H1 (cell line): ENCODE results near the gene DELE1. TPM values are rescaled to one million over a fixed set of nuclear protein-coding genes. Genes with fewer than 3 reads are reported as not detected.

ENCODE experiments used
- EGR1 ChIP-seq: IDR thresholded peaks from 2 replicates; pipeline ENCODE4 v1.6.1; 2011; ENCODE audit warnings: low read depth, low read length, borderline replicate concordance
- HDAC6 ChIP-seq: IDR thresholded peaks from one replicate; pipeline ENCODE4 v1.7.1; 2012; ENCODE audit warnings: low read depth, mild to moderate bottlenecking, inconsistent platforms, low read length, moderate library complexity
- KDM1A ChIP-seq: fragments of 200-600, 300-600 bp; sonication (generic); IDR thresholded peaks from 2 replicates; pipeline ENCODE4 v1.7.1; 2016; ENCODE audit warnings: mild to moderate bottlenecking, low read length, borderline replicate concordance
- POU5F1 ChIP-seq: IDR thresholded peaks from 2 replicates; pipeline ENCODE4 v1.6.1; 2011; ENCODE audit warnings: low read depth, mild to moderate bottlenecking, low read length, moderate library complexity
- polyA plus RNA-seq, 7 experiments: library from polyadenylated mRNA; depleted of rRNA in 3 of 7; stranded (reverse) in 5 of 7; unstranded in 2 of 7; fragments of >200 nt in 5 of 7; fragments of 200-250 nt in 2 of 7; gene quantifications; 1 replicate in 5 of 7; 2 replicates in 1 of 7; 4 replicates in 1 of 7; pipeline versions ENCODE4 v1.2.1 to v1.2.3, GENCODE V29; 2011 to 2013; ENCODE audit warnings: missing spikeins in 2 of 7, mixed read lengths in 2 of 7
- total RNA-seq: library from RNA; stranded (reverse); fragmentation: NEBNext Ultra II Directional; extraction: Animal tissue kit (Norgen Biotek cat#: 25700); gene quantifications from 2 replicates; pipeline ENCODE4 v1.2.1, GENCODE V29; 2021
- TF ChIP-seq, protein P1 (sequence below): fragments of 300-600 bp; sonication (generic); IDR thresholded peaks from 2 replicates; pipeline ENCODE4 v1.7.1; 2012; ENCODE audit warnings: low read length, moderate library complexity, mild to moderate bottlenecking, inconsistent platforms; ENCODE audit not compliant: insufficient replicate concordance
- TF ChIP-seq, protein P2 (sequence below): IDR thresholded peaks from 2 replicates; pipeline ENCODE4 v1.6.1; 2011; ENCODE audit warnings: low read depth, mild to moderate bottlenecking, low read length; ENCODE audit not compliant: insufficient read depth

The DELE1 gene
- total and polyA plus RNA-seq, 2 of the 8 experiments (the other 6 are each of a cell fraction or from before 2014, with no cell fraction given) = 61.4 to 114 TPM

DNA sequence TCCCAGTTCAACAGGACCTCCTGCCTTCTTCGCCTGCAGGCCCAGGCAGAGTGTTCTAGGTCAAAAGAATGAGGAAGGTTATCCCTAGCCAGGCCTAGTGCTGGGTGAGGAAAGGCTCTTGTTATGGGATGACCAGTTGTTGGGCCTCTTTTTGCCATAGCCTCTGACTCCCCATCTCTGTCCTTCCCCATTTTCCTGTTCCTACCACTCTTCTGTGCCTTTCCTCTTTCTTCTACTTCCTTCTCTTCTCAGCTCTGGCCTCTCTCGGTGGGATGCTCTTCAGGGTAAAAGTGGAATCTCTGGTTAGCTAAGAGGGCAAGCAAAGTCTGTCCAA, 44.3 kb upstream of the DELE1 start (continued):
- TF ChIP-seq, protein P1, sequence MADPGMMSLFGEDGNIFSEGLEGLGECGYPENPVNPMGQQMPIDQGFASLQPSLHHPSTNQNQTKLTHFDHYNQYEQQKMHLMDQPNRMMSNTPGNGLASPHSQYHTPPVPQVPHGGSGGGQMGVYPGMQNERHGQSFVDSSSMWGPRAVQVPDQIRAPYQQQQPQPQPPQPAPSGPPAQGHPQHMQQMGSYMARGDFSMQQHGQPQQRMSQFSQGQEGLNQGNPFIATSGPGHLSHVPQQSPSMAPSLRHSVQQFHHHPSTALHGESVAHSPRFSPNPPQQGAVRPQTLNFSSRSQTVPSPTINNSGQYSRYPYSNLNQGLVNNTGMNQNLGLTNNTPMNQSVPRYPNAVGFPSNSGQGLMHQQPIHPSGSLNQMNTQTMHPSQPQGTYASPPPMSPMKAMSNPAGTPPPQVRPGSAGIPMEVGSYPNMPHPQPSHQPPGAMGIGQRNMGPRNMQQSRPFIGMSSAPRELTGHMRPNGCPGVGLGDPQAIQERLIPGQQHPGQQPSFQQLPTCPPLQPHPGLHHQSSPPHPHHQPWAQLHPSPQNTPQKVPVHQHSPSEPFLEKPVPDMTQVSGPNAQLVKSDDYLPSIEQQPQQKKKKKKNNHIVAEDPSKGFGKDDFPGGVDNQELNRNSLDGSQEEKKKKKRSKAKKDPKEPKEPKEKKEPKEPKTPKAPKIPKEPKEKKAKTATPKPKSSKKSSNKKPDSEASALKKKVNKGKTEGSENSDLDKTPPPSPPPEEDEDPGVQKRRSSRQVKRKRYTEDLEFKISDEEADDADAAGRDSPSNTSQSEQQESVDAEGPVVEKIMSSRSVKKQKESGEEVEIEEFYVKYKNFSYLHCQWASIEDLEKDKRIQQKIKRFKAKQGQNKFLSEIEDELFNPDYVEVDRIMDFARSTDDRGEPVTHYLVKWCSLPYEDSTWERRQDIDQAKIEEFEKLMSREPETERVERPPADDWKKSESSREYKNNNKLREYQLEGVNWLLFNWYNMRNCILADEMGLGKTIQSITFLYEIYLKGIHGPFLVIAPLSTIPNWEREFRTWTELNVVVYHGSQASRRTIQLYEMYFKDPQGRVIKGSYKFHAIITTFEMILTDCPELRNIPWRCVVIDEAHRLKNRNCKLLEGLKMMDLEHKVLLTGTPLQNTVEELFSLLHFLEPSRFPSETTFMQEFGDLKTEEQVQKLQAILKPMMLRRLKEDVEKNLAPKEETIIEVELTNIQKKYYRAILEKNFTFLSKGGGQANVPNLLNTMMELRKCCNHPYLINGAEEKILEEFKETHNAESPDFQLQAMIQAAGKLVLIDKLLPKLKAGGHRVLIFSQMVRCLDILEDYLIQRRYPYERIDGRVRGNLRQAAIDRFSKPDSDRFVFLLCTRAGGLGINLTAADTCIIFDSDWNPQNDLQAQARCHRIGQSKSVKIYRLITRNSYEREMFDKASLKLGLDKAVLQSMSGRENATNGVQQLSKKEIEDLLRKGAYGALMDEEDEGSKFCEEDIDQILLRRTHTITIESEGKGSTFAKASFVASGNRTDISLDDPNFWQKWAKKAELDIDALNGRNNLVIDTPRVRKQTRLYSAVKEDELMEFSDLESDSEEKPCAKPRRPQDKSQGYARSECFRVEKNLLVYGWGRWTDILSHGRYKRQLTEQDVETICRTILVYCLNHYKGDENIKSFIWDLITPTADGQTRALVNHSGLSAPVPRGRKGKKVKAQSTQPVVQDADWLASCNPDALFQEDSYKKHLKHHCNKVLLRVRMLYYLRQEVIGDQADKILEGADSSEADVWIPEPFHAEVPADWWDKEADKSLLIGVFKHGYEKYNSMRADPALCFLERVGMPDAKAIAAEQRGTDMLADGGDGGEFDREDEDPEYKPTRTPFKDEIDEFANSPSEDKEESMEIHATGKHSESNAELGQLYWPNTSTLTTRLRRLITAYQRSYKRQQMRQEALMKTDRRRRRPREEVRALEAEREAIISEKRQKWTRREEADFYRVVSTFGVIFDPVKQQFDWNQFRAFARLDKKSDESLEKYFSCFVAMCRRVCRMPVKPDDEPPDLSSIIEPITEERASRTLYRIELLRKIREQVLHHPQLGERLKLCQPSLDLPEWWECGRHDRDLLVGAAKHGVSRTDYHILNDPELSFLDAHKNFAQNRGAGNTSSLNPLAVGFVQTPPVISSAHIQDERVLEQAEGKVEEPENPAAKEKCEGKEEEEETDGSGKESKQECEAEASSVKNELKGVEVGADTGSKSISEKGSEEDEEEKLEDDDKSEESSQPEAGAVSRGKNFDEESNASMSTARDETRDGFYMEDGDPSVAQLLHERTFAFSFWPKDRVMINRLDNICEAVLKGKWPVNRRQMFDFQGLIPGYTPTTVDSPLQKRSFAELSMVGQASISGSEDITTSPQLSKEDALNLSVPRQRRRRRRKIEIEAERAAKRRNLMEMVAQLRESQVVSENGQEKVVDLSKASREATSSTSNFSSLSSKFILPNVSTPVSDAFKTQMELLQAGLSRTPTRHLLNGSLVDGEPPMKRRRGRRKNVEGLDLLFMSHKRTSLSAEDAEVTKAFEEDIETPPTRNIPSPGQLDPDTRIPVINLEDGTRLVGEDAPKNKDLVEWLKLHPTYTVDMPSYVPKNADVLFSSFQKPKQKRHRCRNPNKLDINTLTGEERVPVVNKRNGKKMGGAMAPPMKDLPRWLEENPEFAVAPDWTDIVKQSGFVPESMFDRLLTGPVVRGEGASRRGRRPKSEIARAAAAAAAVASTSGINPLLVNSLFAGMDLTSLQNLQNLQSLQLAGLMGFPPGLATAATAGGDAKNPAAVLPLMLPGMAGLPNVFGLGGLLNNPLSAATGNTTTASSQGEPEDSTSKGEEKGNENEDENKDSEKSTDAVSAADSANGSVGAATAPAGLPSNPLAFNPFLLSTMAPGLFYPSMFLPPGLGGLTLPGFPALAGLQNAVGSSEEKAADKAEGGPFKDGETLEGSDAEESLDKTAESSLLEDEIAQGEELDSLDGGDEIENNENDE = no peak
- TF ChIP-seq KDM1A = no peak
- TF ChIP-seq HDAC6 = no peak
- TF ChIP-seq, protein P2, sequence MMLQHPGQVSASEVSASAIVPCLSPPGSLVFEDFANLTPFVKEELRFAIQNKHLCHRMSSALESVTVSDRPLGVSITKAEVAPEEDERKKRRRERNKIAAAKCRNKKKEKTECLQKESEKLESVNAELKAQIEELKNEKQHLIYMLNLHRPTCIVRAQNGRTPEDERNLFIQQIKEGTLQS = no peak
- no peak for TF ChIP-seq POU5F1
- TF ChIP-seq EGR1 = no peak
